Measurements from ENCODE around the gene RERG.

GRCh38 chr12:15201056-15201455 lies 20.2 kb downstream of the RERG start:
- TF ChIP-seq CTCF (IDR thresholded peaks at IDR 0.05; ENCODE audit: low read depth, low read length) = no peak
- TF ChIP-seq POLR2A (IDR thresholded peaks at IDR 0.05; ENCODE audit: extremely low read depth, insufficient read length) = no peak

Measured in NB4 (cell line).